Left ventricle myocardium inferior (tissue), 1 donor: ENCODE results near the gene BPGM. TPM values are rescaled to one million over a fixed set of nuclear protein-coding genes. Genes with fewer than 3 reads are reported as not detected.

ENCODE experiments used
- DNase-seq: peaks from one replicate; pipeline ENCODE4 v3.0.0-alpha.2; 2020
- H3K27ac ChIP-seq: fragments of 200-600 bp; replicated peaks from 2 replicates; pipeline ENCODE4 v1.8.0; 2021
- H3K27me3 ChIP-seq: fragments of 200-600 bp; 2 replicates; pipeline ENCODE4 v1.8.0; 2021; ENCODE audit warnings: low read depth
- H3K36me3 ChIP-seq: fragments of 200-600 bp; 2 replicates; pipeline ENCODE4 v1.8.0; 2021
- H3K4me1 ChIP-seq: fragments of 200-600 bp; 2 replicates; pipeline ENCODE4 v1.8.0; 2021
- H3K4me3 ChIP-seq: fragments of 200-600 bp; 2 replicates; pipeline ENCODE4 v1.8.0; 2021; ENCODE audit warnings: mild to moderate bottlenecking, moderate library complexity
- H3K9me3 ChIP-seq: fragments of 200-600 bp; replicated peaks from 2 replicates; pipeline ENCODE4 v1.8.0; 2021
- intact Hi-C: fragments of 100-400 bp; cut with micrococcal nuclease; formaldehyde crosslinking; loops from one replicate; pipeline ENCODE4 v1.11.0; 2022
- total RNA-seq: library from RNA; stranded (reverse); fragmentation: NEBNext Ultra II Directional; extraction: Animal tissue kit (Norgen Biotek cat#: 25700); gene quantifications from one replicate; pipeline ENCODE4 v1.2.1, GENCODE V29; 2021
- TF ChIP-seq, protein P1 (sequence below): fragments of 200-600 bp; IDR thresholded peaks from 2 replicates; pipeline ENCODE4 v1.8.0; 2021; ENCODE audit warnings: antibody characterized with exemption, mild to moderate bottlenecking, borderline replicate concordance
- donor health status: DM: no; HTN: yes; CAD: no; lungs with severe emphysema.

BPGM gene
- total RNA-seq, 1 donor from 2014 or later, result 13.9 TPM

DNA sequence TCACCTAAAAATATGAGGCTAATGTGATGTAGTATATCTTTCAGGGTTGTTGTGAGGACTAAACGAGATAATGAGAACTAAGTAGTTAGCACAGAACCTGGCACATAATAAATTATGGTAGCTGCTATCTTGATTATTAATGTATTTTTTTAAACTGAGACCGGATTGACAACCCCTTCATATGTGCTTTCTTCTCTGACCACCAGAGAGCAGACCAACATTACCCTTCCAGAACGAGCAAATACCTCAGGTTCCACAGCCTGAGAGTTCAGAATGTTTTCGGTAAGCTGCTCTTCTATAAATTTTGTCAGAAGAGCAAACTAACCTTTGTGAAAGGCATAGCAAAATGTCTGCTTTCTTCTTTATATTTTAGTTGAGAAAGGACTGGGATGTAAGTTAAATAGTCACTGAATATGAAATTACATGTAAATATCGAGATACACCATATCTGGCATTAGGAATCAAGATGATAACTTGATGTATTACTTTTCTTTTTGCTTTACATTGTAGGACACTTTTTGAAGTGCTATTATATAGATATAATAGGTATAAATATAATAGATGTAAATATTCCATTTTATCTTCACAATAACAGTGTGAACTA is 13.6 kb upstream of the BPGM start:
- DNase-seq, result no peak
- Histone ChIP-seq H3K36me3 (no peaks in the 10 kb centered on the region), H3K9me3 (no peaks in the 10 kb centered on the region), H3K4me1 (peaks cover 9% of the 10 kb centered on the region), H3K27me3 (no peaks in the 10 kb centered on the region), H3K4me3 (no peak overlapping the region), H3K27ac (no peak overlapping the region)
- intact Hi-C loops, result no loop called here
- TF ChIP-seq, protein P1, sequence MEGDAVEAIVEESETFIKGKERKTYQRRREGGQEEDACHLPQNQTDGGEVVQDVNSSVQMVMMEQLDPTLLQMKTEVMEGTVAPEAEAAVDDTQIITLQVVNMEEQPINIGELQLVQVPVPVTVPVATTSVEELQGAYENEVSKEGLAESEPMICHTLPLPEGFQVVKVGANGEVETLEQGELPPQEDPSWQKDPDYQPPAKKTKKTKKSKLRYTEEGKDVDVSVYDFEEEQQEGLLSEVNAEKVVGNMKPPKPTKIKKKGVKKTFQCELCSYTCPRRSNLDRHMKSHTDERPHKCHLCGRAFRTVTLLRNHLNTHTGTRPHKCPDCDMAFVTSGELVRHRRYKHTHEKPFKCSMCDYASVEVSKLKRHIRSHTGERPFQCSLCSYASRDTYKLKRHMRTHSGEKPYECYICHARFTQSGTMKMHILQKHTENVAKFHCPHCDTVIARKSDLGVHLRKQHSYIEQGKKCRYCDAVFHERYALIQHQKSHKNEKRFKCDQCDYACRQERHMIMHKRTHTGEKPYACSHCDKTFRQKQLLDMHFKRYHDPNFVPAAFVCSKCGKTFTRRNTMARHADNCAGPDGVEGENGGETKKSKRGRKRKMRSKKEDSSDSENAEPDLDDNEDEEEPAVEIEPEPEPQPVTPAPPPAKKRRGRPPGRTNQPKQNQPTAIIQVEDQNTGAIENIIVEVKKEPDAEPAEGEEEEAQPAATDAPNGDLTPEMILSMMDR, result peak; percentile 66

DNA sequence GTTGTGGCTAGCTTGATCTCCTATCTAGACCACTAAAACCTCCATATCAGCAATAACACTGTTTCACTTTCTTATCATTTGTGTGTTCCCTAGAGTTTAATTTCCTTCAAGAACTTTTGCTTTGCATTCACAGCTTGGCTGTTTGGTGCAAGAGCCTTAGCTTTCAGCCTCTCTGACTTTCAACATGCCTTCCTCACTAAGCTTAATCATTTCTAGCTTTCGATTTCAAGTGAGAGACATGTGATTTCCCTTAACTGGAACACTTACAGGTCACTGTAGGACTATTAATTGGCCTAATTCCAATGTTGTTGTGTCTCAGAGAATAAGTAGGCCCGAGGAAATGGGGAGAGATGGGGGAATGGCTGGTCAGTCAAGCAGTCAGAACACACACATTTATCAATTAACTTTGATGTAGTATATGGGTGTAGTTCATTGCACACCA is 10.6 kb upstream of the BPGM start:
- DNase-seq, result no peak
- intact Hi-C loops, result no loop called here
- TF ChIP-seq, protein P1, result no peak
- no peaks in the 10 kb centered on the region for H3K27me3 ChIP-seq
- no peak overlapping the region for H3K27ac ChIP-seq
- no peaks in the 10 kb centered on the region for H3K36me3 ChIP-seq
- H3K4me1 ChIP-seq, result peaks cover 9% of the 10 kb centered on the region
- no peak overlapping the region for H3K4me3 ChIP-seq
- H3K9me3 ChIP-seq, result no peaks in the 10 kb centered on the region

DNA sequence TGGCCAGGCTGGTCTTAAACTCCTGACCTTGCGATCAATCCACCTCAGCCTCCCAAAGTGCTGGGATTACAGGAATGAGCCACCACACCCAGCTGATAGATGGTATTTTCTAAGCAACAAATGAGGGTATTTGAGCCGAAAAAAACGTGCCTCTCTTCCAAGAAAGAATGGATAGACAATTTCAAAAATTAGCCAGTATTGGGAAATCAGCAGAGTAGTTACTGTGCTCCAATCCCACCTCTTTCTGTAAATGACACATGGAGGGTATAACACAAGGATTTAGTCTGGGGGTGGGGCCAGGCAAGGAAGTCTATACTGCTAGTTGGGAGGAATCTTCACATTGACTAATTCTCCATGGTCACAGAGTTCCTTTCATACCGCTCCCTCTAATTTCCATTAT is 9.2 kb upstream of the BPGM start:
- TF ChIP-seq, protein P1, result no peak
- H3K36me3 ChIP-seq, result no peaks in the 10 kb centered on the region
- DNase-seq, result no peak
- no peak overlapping the region for H3K27ac ChIP-seq
- intact Hi-C loops, result no loop called here
- no peaks in the 10 kb centered on the region for H3K9me3 ChIP-seq
- H3K27me3 ChIP-seq, result no peaks in the 10 kb centered on the region
- peaks cover 9% of the 10 kb centered on the region for H3K4me1 ChIP-seq
- H3K4me3 ChIP-seq, result no peak overlapping the region

DNA sequence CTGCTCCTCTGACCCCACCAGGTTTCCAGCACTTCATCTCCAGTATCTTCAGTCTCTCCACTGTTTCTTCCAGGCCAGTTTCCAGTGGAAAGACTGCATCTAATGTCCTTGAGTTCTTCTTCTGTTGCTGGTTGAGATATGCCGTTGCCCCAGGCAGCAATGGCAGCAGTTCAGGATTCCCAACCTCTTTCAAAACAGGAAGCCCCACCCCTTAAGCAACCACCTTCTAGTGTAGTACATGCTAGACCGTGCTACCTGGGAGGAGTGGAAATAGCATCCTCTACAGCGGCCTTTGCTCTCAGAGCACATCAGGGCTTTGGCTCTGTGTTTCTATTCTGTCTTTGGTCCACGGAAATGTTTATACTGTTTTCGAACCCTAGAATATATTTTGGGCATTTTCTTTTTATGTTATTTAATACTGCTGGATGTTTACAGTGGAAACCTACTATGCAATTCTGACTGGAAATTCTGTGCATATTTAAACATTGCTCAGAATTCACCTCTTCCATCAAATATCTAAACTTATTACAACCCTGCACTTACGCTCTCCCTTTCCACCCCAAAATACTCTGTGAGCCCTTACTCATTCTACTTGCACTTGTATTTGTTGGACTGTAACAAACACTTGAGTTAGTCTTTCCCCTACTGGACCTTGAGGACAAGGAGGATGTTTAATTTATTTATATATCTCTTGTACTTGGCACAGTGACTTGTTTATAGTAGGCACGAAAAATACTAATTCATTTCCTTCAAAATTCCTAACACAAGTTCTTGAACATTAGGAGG is 8.5 kb upstream of the BPGM start:
- H3K4me1 ChIP-seq, result peaks cover 9% of the 10 kb centered on the region
- no peaks in the 10 kb centered on the region for H3K36me3 ChIP-seq
- no peaks in the 10 kb centered on the region for H3K9me3 ChIP-seq
- H3K4me3 ChIP-seq, result no peak overlapping the region
- H3K27ac ChIP-seq, result no peak overlapping the region
- intact Hi-C loops, result no loop called here
- H3K27me3 ChIP-seq, result no peaks in the 10 kb centered on the region
- TF ChIP-seq, protein P1, result no peak
- DNase-seq, result no peak

DNA sequence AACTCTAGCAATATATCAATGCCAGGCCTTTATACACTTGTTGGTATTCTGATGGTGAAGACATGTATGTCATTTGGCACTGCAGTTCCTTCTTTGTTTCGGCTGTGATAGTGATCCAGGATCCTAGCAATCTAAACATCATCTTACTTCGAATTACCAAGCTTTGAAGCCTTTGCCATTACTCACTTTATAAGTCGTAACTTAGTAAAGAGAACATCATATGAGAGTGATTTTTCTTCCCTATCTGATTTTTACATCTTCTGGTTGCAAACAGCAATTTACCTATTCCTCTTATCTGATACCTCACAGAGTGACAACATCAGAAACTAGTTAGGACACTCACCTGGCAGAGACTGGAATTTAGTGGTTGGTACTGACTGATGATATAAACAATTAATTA is 7.6 kb upstream of the BPGM start:
- TF ChIP-seq, protein P1, result no peak
- DNase-seq, result no peak
- H3K4me1 ChIP-seq, result peaks cover 9% of the 10 kb centered on the region
- no peak overlapping the region for H3K27ac ChIP-seq
- H3K36me3 ChIP-seq, result no peaks in the 10 kb centered on the region
- intact Hi-C loops, result no loop called here
- no peaks in the 10 kb centered on the region for H3K9me3 ChIP-seq
- H3K27me3 ChIP-seq, result no peaks in the 10 kb centered on the region
- H3K4me3 ChIP-seq, result no peak overlapping the region
